ENCODE results near the gene CLTB. TPM values are rescaled to one million over a fixed set of nuclear protein-coding genes. Genes with fewer than 3 reads are reported as not detected.

Gene CLTB
- total and polyA plus RNA-seq, 2 of the 13 experiments (the other 11 are each of a cell fraction or from before 2014, with no cell fraction given) = 23.3 to 33.8 TPM

DNA sequence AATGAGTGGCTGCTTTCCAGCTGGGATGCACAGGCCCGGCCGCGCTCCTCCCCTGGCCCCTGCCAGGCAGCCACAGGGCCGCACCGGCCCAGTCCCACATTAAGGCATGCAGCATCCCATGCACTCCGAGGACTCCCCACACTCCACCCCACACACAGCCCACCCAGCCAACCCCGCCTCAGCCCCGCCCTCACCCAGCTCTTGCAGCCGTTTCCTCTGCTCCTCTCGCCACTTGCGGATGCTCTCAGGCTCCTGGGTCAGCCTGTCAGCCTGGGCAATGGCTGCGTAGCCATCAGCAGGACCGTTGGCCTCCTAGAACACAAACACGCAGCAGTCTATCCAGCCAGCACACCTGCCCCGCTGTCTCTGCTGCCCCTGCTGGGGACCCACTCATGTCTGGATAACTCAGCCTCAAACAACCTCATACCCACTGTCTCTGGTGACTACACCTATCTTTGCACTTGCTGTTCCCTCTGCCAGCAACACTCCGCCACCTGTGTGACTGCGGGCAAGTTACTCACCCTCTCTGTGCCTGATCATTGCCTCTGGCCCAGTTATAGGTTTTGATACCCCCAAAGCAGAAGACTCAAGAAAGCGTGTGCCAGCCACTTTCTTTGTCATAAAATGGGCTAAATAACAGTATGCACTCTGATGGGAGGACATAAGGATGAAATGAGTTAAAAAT, 18.5 kb downstream of the CLTB start:
- H3K4me1 ChIP-seq (ENCODE audit: insufficient read depth, low read length) = peaks cover 7% of the 10 kb centered on the region
- FAIRE-seq (no peak), DNase-seq (ENCODE audit: low spot score) (no peak), ATAC-seq (no peak)
- H3K4me2 ChIP-seq (ENCODE audit: low read depth, low read length) = no peak overlapping the region
- CTCF ChIA-PET (ENCODE audit: low intra/inter-chr PET ratio, low total read pairs) = no interaction called here
- in situ Hi-C loops (cut with HindIII; ENCODE audit: extremely low pct_ligation_motif_present, low pct_unique_long_range_greater_than_20kb) = no loop called here
- no peaks in the 10 kb centered on the region for H4K20me1 ChIP-seq (ENCODE audit: insufficient read depth, low read length)
- no peak overlapping the region for H2AFZ ChIP-seq (ENCODE audit: low read length)
- BruUV-seq (replicated peaks) = no TSS peak
- H3K27me3 ChIP-seq (ENCODE audit: control insufficient read depth in 1 of 2, insufficient read depth in 2 of 2, low read length in 2 of 2) = no peaks in the 10 kb centered on the region
- POLR2A ChIA-PET = no interaction called here
- H3K27ac ChIP-seq (ENCODE audit: extremely low read length, insufficient read depth, low read length) = no peak overlapping the region
- H3K4me3 ChIP-seq (replicated peaks in 1 of 3; ENCODE audit: insufficient read depth in 1 of 3, low read depth in 2 of 3, low read length in 3 of 3) = no peak overlapping the region
- peaks cover 2% of the 10 kb centered on the region in 2 experiments; a peak in 1 of 5 replicates for H3K36me3 ChIP-seq (replicated peaks in 1 of 2; ENCODE audit: control insufficient read depth in 1 of 2, insufficient read depth in 2 of 2, low read length in 2 of 2)
- no peaks in the 10 kb centered on the region for H3K9me3 ChIP-seq (ENCODE audit: low read length)
- WGBS (ENCODE audit: low lambda C conversion rate) = 98% methylated on average over 18 of the region's 18 CpGs
- intact Hi-C loops (cut with micrococcal nuclease; ENCODE audit: unreplicated experiment) = no loop called here
- no peak overlapping the region for H3K9ac ChIP-seq (ENCODE audit: insufficient read depth, low read depth, low read length)
- no peaks in the 10 kb centered on the region for H3K79me2 ChIP-seq (ENCODE audit: insufficient read depth, low read length)
- TF ChIP-seq, protein P1, sequence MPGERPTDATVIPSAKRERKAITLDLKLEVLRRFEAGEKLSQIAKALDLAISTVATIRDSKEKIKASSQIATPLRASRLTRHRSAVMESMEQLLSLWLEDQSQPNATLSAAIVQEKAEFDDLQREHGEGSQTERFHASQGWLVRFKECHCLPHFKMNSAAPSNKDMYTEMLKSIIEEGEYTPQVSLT (CRISPR knock-in tag; IDR thresholded peaks at IDR 0.05; ENCODE audit: borderline replicate concordance, low read depth) = no peak
- TF ChIP-seq ZNF768 (CRISPR knock-in tag; IDR thresholded peaks at IDR 0.05) = peak; percentile 79

DNA sequence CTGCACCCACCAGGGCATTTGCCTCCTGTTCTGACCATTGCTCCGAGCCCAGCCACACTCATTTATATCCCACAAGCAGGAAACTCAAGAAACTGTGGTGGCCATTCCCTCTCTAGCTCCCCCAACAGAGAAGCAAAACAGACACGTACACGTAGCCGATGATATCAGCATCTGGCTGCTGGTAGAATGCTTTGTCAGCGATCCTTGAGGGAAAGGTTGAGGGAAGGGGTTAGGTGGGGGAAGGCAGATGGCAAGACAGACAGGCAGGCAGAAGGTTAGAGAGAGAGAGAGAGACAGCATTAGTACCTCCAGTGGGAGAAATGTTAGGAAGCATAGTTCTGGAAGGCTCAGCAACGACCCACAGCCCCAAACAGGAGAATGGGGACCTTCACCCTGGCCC, 20.0 kb downstream of the CLTB start:
- no TSS peak for BruUV-seq (replicated peaks)
- H3K79me2 ChIP-seq (ENCODE audit: insufficient read depth, low read length) = no peaks in the 10 kb centered on the region
- no peaks in the 10 kb centered on the region for H3K27me3 ChIP-seq (ENCODE audit: control insufficient read depth in 1 of 2, insufficient read depth in 2 of 2, low read length in 2 of 2)
- H3K27ac ChIP-seq (ENCODE audit: extremely low read length, insufficient read depth, low read length) = no peak overlapping the region
- in situ Hi-C loops (cut with HindIII; ENCODE audit: extremely low pct_ligation_motif_present, low pct_unique_long_range_greater_than_20kb) = no loop called here
- H3K4me3 ChIP-seq (replicated peaks in 1 of 3; ENCODE audit: insufficient read depth in 1 of 3, low read depth in 2 of 3, low read length in 3 of 3) = no peak overlapping the region
- peaks cover 2 to 6% of the 10 kb centered on the region in 2 experiments; a peak in 2 of 5 replicates for H3K36me3 ChIP-seq (replicated peaks in 1 of 2; ENCODE audit: control insufficient read depth in 1 of 2, insufficient read depth in 2 of 2, low read length in 2 of 2)
- H3K9ac ChIP-seq (ENCODE audit: insufficient read depth, low read depth, low read length) = no peak overlapping the region
- WGBS (ENCODE audit: low lambda C conversion rate) = 94% methylated on average over 5 of the region's 6 CpGs
- no peaks in the 10 kb centered on the region for H4K20me1 ChIP-seq (ENCODE audit: insufficient read depth, low read length)
- no peak overlapping the region for H2AFZ ChIP-seq (ENCODE audit: low read length)
- no peak overlapping the region for H3K4me2 ChIP-seq (ENCODE audit: low read depth, low read length)
- FAIRE-seq (no peak), ATAC-seq (no peak), DNase-seq (ENCODE audit: low spot score) (no peak)
- ChIA-PET CTCF (ENCODE audit: low intra/inter-chr PET ratio, low total read pairs) (no interaction called here), POLR2A (no interaction called here)
- peak; percentile 84 to 91 for TF ChIP-seq MAFK (conservative IDR thresholded peaks at IDR 0.05 in 1 of 2, IDR thresholded peaks at IDR 0.05 in 1 of 2; ENCODE audit: low read length in 2 of 2)
- TF ChIP-seq ZBTB21 (CRISPR knock-in tag; IDR thresholded peaks at IDR 0.05) = no peak
- peak; percentile 85 for TF ChIP-seq MAFF (IDR thresholded peaks at IDR 0.05; ENCODE audit: low read depth, low read length)
- TF ChIP-seq SKIL (CRISPR knock-in tag; IDR thresholded peaks at IDR 0.05; ENCODE audit: borderline replicate concordance) = no peak
- intact Hi-C loops (cut with micrococcal nuclease; ENCODE audit: unreplicated experiment) = no loop called here
- no peaks in the 10 kb centered on the region for H3K4me1 ChIP-seq (ENCODE audit: insufficient read depth, low read length)
- no peaks in the 10 kb centered on the region for H3K9me3 ChIP-seq (ENCODE audit: low read length)

Measured in HepG2 (cell line).